Activated CD8-positive, alpha-beta memory T cell treated with anti-CD3 and anti-CD28 coated beads, Interleukin-2, amount 10 ng/mL, durations not matched to agents 7 days and 5 days (primary cell): ENCODE measurements around the gene PRM2. TPM values are rescaled to one million over a fixed set of nuclear protein-coding genes. Genes with fewer than 3 reads are reported as not detected.

Experiments
- ATAC-seq: fragments of 150-1000 bp; cut with Tn5 transposase; one replicate; pipeline ENCODE4 v1.10.0; 2021; ENCODE audit warnings: moderate library complexity
- CTCF ChIA-PET: fragments of 350-600 bp; sonication (Branson Sonifier 250); formaldehyde crosslinking; loops from one replicate; lab custom pipeline; 2021; ENCODE audit warnings: antibody characterized with exemption; lab: Charles Lee
- DNase-seq: peaks from one replicate; pipeline ENCODE4 v3.0.0-alpha.2; 2020
- H3K27ac Mint-ChIP-seq: one replicate; pipeline ENCODE4 v1.8.0; 2021; ENCODE audit warnings: mild to moderate bottlenecking, mixed read lengths
- H3K27me3 Mint-ChIP-seq: one replicate; pipeline ENCODE4 v1.8.0; 2021; ENCODE audit warnings: mixed read lengths
- H3K36me3 Mint-ChIP-seq: one replicate; pipeline ENCODE4 v1.8.0; 2021; ENCODE audit warnings: mild to moderate bottlenecking, mixed read lengths
- H3K4me1 Mint-ChIP-seq: one replicate; pipeline ENCODE4 v1.8.0; 2021; ENCODE audit warnings: mixed read lengths
- H3K4me3 Mint-ChIP-seq: one replicate; pipeline ENCODE4 v1.8.0; 2021; ENCODE audit warnings: mild to moderate bottlenecking, moderate library complexity, mixed read lengths
- H3K9me3 Mint-ChIP-seq: one replicate; pipeline ENCODE4 v1.8.0; 2022; ENCODE audit warnings: low read depth, mixed read lengths
- total RNA-seq, 2 experiments: library from RNA; stranded (reverse); gene quantifications; one replicate each; pipeline ENCODE4 v1.2.3, GENCODE V29; 2021

The PRM2 gene
- total RNA-seq, 2 experiments from 2014 or later: not detected

DNA sequence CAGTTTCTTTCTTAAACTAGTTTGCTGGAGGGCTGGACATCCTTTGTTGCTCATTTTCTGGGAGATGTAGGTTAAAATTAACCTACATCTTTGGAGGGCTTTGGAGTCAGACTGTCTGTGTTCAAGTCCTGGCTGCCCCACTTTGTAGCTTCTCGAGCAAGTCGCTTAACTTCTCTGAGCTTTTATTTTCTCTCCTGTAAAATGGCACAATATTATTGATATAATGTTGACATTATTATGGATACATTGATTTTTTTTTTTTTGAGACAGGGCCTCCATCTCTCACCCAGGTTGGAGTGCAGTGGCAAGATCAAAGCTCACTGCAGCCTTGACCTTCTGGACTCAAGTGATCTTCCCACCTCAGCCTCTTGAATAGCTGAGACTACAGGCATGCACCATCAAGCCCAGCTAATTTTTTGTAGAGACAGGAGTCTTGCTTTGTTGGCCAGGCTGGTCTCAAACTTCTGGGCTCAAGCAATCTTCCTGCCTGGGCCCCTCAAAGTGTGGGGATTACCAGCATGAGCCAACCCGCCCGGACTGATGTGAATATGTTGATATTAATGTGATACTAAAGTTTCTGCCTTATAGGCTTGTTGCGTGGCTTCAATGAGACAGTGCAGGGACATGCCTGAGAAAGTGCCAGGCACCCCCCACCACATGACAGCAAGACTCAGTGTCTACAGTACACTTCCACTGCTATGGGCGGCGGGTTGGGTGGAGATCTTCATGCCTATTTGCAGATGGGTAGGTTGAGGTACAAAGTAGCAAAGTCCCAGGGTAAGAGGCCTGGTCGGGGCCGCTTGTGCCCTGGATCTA lies 37.4 kb upstream of the PRM2 start:
- H3K36me3 Mint-ChIP-seq: no peaks in the 10 kb centered on the region
- peaks cover 59% of the 10 kb centered on the region for H3K4me1 Mint-ChIP-seq

GRCh38 chr16:11312718-11313492 lies 36.6 kb upstream of the PRM2 start:
- H3K36me3 Mint-ChIP-seq: no peaks in the 10 kb centered on the region
- H3K27ac Mint-ChIP-seq: peak overlapping the region; percentile 81
- H3K9me3 Mint-ChIP-seq: no peaks in the 10 kb centered on the region
- DNase-seq: peak; percentile 67
- H3K4me3 Mint-ChIP-seq: peak overlapping the region; percentile 8
- CTCF ChIA-PET: interaction anchor here (0.9 to 3.1 kb wide), 5 partner anchors 12 to 330 kb away, joined by 3 to 18 read pairs (median 4); partner anchors contain the start of gene SOCS1
- no peaks in the 10 kb centered on the region for H3K27me3 Mint-ChIP-seq
- H3K4me1 Mint-ChIP-seq: peaks cover 65% of the 10 kb centered on the region
- ATAC-seq: peak; percentile 34

More for the DNA sequence above, 37.4 kb upstream of the PRM2 start:
- ATAC-seq: no peak
- H3K9me3 Mint-ChIP-seq: no peaks in the 10 kb centered on the region
- H3K4me3 Mint-ChIP-seq: no peak overlapping the region
- no peaks in the 10 kb centered on the region for H3K27me3 Mint-ChIP-seq
- CTCF ChIA-PET: interaction anchor here (1.1 to 1.6 kb wide), 2 partner anchors 11 to 58 kb away, joined by 4 to 5 read pairs; no protein-coding TSS in a partner anchor
- no peak for DNase-seq
- H3K27ac Mint-ChIP-seq: no peak overlapping the region

- H3K27me3 Mint-ChIP-seq: no peaks in the 10 kb centered on the region
- CTCF ChIA-PET: interaction anchor here (1.0 to 3.1 kb wide), 7 partner anchors 13 to 347 kb away, joined by 3 to 18 read pairs (median 5); partner anchors contain the start of gene SOCS1
- peaks cover 62% of the 10 kb centered on the region for H3K4me1 Mint-ChIP-seq
- ATAC-seq (peak; percentile 77), DNase-seq (peak; percentile 94)
- H3K27ac Mint-ChIP-seq: peak overlapping the region; percentile 94
- peak overlapping the region; percentile 54 for H3K4me3 Mint-ChIP-seq
- H3K9me3 Mint-ChIP-seq: no peaks in the 10 kb centered on the region
- no peaks in the 10 kb centered on the region for H3K36me3 Mint-ChIP-seq
Observed at GRCh38 chr16:11310997-11311561, 34.8 kb upstream of the PRM2 start.

DNA sequence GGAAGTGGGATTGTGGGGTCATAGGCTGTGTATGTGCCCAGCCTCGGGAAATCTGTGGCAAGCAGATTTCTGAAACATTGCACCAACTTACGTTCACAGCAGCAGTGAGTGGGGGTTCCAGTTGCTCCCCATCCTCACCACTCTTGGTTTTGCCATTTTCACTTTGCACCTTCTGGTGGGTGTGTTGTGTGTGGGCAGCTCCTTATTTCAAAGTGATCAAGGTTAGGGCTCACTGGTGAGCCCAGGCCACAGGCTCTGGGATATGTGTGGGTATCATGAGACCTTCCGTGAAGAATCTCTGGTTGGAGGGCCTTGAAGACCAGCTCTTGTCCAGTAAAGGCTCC lies 34.3 kb upstream of the PRM2 start:
- Mint-ChIP-seq H3K9me3 (no peaks in the 10 kb centered on the region), H3K4me3 (peak overlapping the region; percentile 54), H3K36me3 (no peaks in the 10 kb centered on the region), H3K27me3 (no peaks in the 10 kb centered on the region), H3K4me1 (peaks cover 62% of the 10 kb centered on the region), H3K27ac (peak overlapping the region; percentile 94)
- CTCF ChIA-PET: interaction anchor here (1.3 to 3.1 kb wide), 5 partner anchors 13 to 347 kb away, joined by 3 to 18 read pairs (median 5); partner anchors contain the start of gene SOCS1
- DNase-seq: no peak
- no peak for ATAC-seq

- Mint-ChIP-seq H3K36me3 (no peaks in the 10 kb centered on the region), H3K4me1 (peaks cover 62% of the 10 kb centered on the region), H3K27ac (peak overlapping the region; percentile 94), H3K9me3 (no peaks in the 10 kb centered on the region), H3K27me3 (no peaks in the 10 kb centered on the region), H3K4me3 (no peak overlapping the region)
- CTCF ChIA-PET: interaction anchor here (0.8 to 3.1 kb wide), 7 partner anchors 13 to 55 kb away, joined by 3 to 18 read pairs (median 3); partner anchors contain the start of gene SOCS1
- DNase-seq: no peak
- no peak for ATAC-seq
Observed at GRCh38 chr16:11309895-11310633, 33.8 kb upstream of the PRM2 start.

DNA sequence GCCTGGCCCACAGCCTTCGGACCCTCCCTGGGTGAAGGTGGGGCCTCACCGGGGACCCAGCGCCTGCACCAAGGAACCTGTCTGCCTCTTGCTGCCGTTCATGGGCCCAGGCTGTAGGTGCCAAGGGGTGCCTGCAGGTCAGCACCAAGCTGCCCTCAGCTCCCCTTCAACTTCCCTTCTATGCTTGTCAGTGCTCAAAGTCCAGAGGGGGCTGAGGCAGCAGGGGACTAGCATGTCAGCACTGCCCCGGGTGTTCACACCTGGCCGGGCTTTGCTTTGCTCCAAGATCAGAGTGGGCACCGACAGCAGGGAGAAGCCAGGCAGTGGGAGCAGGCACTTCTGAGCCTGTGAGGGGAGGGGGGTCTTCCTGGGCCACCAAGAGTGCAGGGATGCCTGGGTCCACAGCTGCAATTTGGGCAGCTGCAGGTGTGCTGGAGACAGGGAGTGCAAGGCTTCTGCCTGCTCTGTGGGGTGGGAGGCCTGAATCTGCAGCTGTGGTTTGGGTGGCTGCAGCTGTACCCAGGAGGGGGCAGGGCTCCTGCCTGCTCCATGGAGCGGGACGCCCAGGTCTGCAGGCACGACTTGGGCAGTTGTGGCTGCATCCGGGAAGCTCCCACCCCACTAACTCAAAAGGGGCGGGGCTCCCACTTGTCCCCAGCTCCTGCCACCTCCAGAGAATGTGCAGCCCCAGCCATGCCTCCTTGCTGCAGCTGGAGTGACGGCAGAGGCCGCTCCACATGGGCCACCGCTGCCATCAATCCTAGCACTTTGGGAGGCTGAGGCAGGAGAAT lies 32.4 kb upstream of the PRM2 start:
- CTCF ChIA-PET: interaction anchor here (0.9 to 1.6 kb wide), 4 partner anchors 19 to 345 kb away, joined by 3 to 5 read pairs (median 4); no protein-coding TSS in a partner anchor
- Mint-ChIP-seq H3K27me3 (peaks cover 4% of the 10 kb centered on the region), H3K9me3 (no peaks in the 10 kb centered on the region), H3K4me3 (no peak overlapping the region), H3K27ac (no peak overlapping the region), H3K36me3 (no peaks in the 10 kb centered on the region), H3K4me1 (peaks cover 53% of the 10 kb centered on the region)
- no peak for DNase-seq
- ATAC-seq: no peak

GRCh38 chr16:11307639-11308492 lies 31.6 kb upstream of the PRM2 start:
- Mint-ChIP-seq H3K9me3 (no peaks in the 10 kb centered on the region), H3K27ac (no peak overlapping the region), H3K27me3 (peaks cover 9% of the 10 kb centered on the region), H3K4me3 (no peak overlapping the region), H3K4me1 (peaks cover 45% of the 10 kb centered on the region), H3K36me3 (no peaks in the 10 kb centered on the region)
- no peak for DNase-seq
- no peak for ATAC-seq
- CTCF ChIA-PET: interaction anchor here (1.2 to 1.4 kb wide), 2 partner anchors 35 to 344 kb away, joined by 4 to 5 read pairs; no protein-coding TSS in a partner anchor

GRCh38 chr16:11306997-11307638 lies 30.8 kb upstream of the PRM2 start:
- Mint-ChIP-seq H3K27me3 (peaks cover 13% of the 10 kb centered on the region), H3K27ac (no peak overlapping the region), H3K4me1 (peaks cover 37% of the 10 kb centered on the region), H3K36me3 (no peaks in the 10 kb centered on the region), H3K9me3 (no peaks in the 10 kb centered on the region), H3K4me3 (no peak overlapping the region)
- DNase-seq: no peak
- no peak for ATAC-seq
- CTCF ChIA-PET: no interaction called here

- Mint-ChIP-seq H3K27me3 (peaks cover 17% of the 10 kb centered on the region), H3K9me3 (no peaks in the 10 kb centered on the region), H3K27ac (no peak overlapping the region), H3K4me3 (no peak overlapping the region), H3K36me3 (no peaks in the 10 kb centered on the region), H3K4me1 (peaks cover 31% of the 10 kb centered on the region)
- no peak for ATAC-seq
- CTCF ChIA-PET: no interaction called here
- no peak for DNase-seq
Observed at GRCh38 chr16:11306381-11306780, 30.1 kb upstream of the PRM2 start.

DNA sequence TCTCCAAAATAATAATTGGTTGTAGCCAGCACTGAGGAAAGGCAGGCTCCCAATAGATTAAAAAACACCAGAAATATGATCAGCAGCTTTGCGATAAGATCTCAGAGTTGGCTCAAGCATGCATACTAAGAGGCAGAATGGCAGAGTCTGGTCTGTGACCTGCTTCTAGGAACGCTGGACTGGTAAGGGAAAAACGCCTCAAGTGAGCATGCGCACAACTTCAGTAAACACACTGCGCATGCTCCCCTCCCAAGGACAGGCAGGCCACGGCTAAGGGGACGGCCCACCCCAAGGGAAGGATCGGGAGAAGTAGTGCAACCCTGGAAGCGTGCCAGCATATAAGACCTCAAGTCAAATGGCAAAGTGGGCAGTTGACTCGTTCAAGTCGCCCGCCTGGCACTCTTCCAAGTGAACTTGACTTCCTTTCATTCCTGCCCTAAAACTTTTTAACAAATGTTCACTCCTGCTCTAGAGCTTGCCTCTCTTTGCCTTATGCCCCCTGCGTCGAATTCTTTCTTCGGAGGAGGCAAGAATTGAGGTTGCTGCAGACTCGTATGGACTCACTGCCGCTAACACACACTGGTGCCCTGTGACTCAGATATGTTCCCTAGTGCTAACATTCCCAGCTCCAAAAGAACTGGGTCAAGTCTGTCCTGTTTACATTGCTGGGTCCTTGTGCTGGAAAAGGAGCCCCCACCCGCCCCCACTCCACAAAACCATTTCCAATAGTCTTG lies 27.3 kb upstream of the PRM2 start:
- Mint-ChIP-seq H3K4me1 (peaks cover 14% of the 10 kb centered on the region), H3K4me3 (no peak overlapping the region), H3K27ac (no peak overlapping the region), H3K27me3 (peaks cover 29% of the 10 kb centered on the region), H3K36me3 (peaks cover 1% of the 10 kb centered on the region), H3K9me3 (no peaks in the 10 kb centered on the region)
- DNase-seq (no peak), ATAC-seq (no peak)
- CTCF ChIA-PET: interaction anchor here (0.9 kb wide), 1 partner anchor 318 kb away, joined by 3 read pairs; no protein-coding TSS in a partner anchor
